Stimulated activated CD4-positive, alpha-beta T cell treated with anti-CD3 and anti-CD28 coated beads, Interleukin-4, amount 100 ng/mL, for 4 hours (primary cell): Measurements from ENCODE around the gene FCF1.

Source experiments
- DNase-seq, 2 experiments: peaks; one replicate each; pipeline ENCODE4 v3.0.0-alpha.2; 2020

FCF1 gene

GRCh38 chr14:74784634-74785033 lies 71.7 kb downstream of the FCF1 start:
- no peak for DNase-seq

DNA sequence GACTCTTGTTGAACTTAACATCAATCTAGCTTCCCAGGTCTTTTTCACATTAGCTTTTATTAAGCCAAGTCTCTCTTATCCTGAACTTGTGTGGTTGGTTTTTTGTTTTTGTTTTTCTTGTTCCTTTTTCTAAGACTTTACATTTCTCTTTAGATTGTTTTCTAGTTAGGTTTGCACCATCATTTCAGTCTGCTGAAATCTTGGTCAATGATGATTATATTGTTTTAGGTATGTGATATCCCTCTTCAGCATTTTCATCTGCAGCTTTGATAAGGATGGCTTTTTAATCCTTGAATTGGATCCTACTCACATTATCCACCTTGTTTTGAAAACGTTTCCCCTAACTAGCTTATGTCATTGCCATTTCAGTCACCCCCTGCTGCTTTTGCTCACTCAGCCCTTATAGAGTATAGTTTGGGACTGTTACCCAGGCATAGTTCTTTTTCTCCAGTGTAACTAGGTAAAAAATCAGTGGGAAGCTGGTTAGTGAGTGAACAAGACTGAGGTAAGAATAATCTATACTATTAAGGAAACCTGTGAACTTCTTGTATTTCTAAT lies 72.2 kb downstream of the FCF1 start:
- no peak for DNase-seq

- DNase-seq, result no peak
Measured at GRCh38 chr14:74786796-74787315, 73.9 kb downstream of the FCF1 start.
